GM12865 (cell line): ENCODE results near the gene RPGRIP1L.

ENCODE experiments used
- DNase-seq: peaks from one replicate; pipeline ENCODE4 v3.0.0; 2010; ENCODE audit warnings: low read depth
- H3K4me3 ChIP-seq: 2 replicates; pipeline ENCODE4 v1.5.1; 2011; ENCODE audit warnings: mild to moderate bottlenecking, low read depth, low read length, control low read depth
- CTCF ChIP-seq: IDR thresholded peaks from 2 replicates; pipeline ENCODE4 v1.5.1; 2011; ENCODE audit warnings: low read length, control low read depth, low read depth, inconsistent platforms; ENCODE audit not compliant: insufficient read depth; ENCODE audit errors: missing control alignments

Gene RPGRIP1L

GRCh38 chr16:53625221-53625620 is 78.4 kb downstream of the RPGRIP1L start:
- no peak overlapping the region for H3K4me3 ChIP-seq
- no peak for TF ChIP-seq CTCF
- DNase-seq: no peak

DNA sequence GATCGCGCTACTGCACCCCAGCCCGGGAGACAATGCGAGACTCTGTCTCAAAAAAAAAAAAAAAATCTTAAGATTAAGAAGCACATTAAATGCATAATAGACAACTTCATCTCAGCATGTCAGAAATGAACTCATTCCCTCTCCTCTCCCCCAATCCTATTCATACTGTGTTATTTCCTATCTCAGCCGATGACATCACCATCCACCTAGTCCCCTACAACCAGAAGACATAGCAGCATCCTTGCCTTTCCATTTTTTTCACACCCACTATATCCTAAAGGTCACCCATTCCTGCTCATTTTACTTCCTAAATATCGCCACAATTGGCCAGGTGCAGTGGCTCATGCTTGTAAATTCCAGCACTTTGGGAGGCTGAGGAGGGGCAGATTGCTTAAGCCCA is 81.3 kb downstream of the RPGRIP1L start:
- TF ChIP-seq CTCF: no peak
- DNase-seq: no peak
- H3K4me3 ChIP-seq: no peak overlapping the region

GRCh38 chr16:53620476-53620875 is 83.2 kb downstream of the RPGRIP1L start:
- DNase-seq: no peak
- no peak for TF ChIP-seq CTCF
- H3K4me3 ChIP-seq: no peak overlapping the region

DNA sequence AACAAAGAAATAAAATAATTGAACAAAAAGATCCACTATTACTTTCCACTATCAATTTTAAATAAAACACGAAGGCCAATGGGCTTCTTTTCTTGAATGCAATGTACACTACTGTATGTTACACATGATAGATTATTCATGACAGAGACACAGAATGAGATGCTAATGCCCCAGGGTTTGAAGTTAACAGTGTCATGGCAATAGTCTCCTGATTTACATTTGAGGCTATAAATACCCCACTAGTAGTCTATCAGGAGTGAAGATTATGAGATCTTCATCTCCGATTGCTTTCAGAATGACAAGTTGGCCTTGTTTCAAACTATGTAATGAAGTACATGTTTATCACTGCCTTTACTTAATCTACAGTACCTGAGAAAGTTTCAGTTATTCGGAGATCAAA is 84.4 kb downstream of the RPGRIP1L start:
- no peak overlapping the region for H3K4me3 ChIP-seq
- no peak for DNase-seq
- no peak for TF ChIP-seq CTCF

DNA sequence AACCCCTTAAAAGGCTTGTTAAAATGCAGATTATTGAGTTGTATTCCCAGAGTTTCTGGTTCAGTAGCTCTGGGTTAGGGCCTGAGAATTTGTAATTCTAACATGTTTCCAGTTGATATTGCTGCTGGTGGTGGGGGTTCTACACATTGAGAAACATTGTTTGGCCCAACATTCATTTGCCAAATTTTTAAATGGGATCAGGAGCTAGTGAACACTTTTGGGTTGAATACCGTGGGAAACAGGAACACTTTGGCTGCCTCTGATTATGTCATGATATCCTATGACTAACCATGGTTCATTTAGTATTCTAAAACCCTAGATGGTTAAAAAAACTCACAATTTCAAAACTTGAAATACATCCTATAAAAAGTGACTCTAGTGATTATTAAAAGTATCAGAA is 89.3 kb downstream of the RPGRIP1L start:
- no peak for DNase-seq
- no peak overlapping the region for H3K4me3 ChIP-seq
- no peak for TF ChIP-seq CTCF

- DNase-seq: no peak
- no peak overlapping the region for H3K4me3 ChIP-seq
- TF ChIP-seq CTCF: no peak
Measured at GRCh38 chr16:53612003-53612402, 91.7 kb downstream of the RPGRIP1L start.

DNA sequence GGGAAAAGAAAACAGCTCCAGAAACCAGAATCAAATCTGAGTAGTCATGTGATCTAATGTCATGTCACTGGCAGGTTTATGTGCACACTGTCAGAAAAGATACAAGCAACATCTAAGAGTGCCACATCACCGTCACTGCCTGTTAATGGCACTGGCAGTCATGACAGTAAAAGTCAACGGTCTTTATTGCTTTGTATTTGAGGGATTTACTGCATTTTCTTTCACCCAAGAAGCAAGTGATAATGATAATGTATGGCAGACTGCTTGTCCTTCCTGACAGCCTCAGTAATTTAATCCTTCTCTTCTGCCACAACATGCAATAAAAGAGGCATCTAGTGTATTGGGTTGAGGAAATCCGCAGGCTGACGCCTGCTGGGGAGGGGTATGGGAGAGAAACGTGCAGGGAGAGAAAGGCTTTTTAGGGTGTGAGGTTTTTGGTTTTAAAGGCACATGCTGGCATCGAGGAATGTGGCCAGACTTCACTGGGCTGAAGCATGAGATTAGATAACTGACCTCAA is 92.4 kb downstream of the RPGRIP1L start:
- H3K4me3 ChIP-seq: no peak overlapping the region
- DNase-seq: no peak
- TF ChIP-seq CTCF: no peak
